SKM-1 treated with dmso at 0.1 percent for 144 hours (cell line): ENCODE results near the gene MOCS1.
"Not testable (repeated sequence)": the region's sequence is repeated elsewhere in the genome, so short reads cannot be mapped to it uniquely, and the experiment has no call there.

Source experiments
- DNase-seq: peaks from one replicate; lab custom pipeline; 2025; ENCODE audit not compliant: unreplicated experiment; lab: John Stamatoyannopoulos, UW

MOCS1 gene

DNA sequence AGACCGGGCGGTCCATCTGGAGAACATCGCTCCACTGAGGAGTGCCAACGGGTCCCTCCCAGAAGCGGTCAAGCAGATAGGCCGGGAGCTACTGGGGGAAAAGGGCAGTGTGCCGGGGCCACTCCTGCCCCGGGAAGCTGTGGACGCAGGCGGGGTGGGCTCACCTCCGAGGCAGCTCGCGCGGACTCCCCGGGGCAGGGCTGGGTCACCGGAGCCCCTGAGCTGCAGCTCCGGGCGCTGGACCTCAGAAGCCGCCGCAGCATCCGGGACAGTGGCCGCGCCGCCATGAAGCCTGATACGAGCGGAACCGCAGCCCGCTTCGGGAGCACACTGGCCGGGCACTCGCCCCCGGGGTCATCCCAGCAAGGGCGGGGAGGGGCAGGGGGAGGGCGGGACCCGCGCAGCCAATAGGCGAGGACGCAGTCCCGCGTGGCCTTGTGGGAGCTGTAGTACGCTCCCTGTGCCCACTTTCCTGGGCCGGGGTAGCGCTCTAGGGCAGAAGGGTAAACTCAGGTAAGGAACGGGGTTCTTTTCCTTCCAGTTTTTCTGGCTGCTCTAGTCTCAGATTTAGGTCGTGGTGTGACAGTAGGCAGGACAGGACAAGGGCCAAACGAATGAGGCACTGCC lies at the start of gene MOCS1:
MOCS1 (minus strand) TSS at position 332 of the 627 bp plus-strand sequence; CDS start at position 287, 45 bp downstream.
- peak; percentile 59 for DNase-seq

DNA sequence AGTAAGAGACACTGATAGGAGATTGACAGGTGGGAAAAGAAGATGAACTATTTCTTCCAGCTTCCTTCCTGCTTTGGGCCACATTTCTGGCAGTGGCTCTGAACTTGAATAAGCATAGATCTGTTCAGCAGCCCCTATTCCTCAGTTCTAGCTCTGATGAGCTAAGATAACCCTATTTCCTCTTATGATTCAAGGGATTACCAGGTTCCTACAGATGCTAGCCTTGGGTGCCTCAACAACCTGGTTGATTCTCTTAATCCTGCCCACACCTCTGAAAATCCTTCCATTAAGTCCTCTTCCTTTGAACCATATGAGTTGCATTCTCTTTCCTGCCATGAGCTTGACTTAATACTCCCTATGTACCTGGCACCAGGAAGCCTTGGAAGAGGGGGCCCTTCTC lies 49.8 kb upstream of the MOCS1 start:
- DNase-seq = no peak

DNA sequence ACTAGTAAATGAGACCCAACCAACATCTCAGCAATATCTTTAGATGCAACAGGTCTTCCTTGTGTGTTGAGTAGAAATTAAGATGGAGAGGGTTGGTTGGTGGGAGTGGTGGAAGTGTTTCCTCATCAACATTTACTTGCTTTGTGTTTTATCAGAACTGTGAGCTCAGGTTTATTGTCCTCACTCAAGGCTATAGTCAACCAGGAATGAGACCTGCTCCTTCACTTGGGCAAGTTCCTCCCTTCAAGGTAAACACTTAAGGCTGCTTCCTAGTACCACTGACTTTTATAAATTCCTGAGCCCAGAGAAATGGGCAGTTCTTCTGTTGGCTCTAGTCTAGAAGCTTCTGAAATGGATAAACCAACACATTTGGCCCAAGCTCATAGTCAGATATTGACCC lies 48.9 kb upstream of the MOCS1 start:
- no peak for DNase-seq

DNA sequence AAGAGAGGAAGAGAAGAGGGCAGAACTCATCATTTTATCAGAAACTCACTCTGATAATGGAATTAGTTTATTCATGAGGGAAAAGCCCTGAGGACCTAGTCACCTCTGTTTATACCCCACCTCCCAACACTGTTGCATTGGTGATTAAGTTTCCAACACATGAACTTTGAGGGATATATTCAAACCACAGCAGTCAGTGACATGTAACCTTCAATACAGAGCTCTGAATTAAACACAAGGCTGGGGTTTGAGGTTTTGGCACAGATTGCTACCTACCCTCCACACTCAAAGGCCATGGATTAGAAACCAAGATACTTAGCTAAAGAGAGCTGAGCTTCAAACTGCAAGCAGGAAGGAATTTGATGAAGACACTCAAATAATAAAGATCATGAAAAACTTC lies 48.5 kb upstream of the MOCS1 start:
- no peak for DNase-seq

DNA sequence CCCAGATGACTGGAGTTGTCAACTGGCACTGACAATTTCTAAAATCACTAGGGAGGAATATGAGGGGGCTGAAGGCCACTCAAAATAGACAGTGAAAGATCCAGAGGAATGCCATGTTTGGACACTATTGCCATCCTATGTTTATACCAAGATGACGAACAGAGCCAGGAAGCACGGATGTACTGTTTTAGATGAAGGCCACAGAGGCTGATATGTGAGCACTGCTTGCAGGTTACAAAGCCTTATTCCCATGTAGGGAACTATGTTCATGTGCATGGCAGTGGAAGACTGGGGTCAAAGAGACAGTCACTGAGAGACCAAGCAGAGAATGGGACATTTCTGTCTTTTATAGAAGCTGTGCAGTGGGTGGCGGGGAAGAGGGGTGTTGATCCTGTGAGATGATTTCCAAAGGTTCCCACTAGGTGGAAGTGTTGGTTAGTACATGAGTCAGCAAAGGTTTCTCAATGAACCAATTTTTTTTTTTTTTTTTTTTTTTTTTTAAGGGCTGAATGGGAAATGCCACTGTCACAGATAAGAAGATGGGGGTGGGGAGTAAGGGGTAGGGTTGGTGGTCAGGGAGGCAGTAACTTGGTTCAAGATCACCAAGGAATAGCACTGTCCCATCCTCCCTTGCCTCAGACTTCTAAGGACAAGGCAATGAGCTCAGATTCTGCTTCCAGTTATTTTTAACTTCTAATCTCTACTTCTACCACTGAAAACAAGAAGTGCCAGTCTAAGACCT lies 46.7 kb upstream of the MOCS1 start:
- peak; percentile 42 for DNase-seq

- no peak for DNase-seq
These were observed 45.4 kb upstream of the MOCS1 start for GRCh38 chr6:39979461-39980328.

DNA sequence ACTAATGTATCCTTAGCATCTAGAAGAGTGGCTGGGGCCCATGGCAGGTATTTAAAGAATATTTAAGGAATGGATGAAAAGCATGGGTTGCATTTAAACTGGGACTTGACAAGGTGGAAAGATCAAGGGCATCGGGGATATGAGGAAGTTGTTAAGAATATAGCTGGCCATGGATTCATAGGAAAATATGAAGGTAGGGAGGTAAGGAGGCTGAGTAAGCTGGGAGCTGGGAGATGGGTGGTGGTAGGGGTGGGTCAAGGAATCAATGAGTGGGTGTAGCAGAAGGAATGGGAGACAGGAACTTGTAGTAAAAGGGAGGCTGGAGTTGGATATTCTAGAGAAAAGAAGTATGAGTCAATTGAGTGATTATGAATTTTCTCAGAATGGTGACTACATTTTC lies 44.0 kb upstream of the MOCS1 start:
- no peak for DNase-seq

DNA sequence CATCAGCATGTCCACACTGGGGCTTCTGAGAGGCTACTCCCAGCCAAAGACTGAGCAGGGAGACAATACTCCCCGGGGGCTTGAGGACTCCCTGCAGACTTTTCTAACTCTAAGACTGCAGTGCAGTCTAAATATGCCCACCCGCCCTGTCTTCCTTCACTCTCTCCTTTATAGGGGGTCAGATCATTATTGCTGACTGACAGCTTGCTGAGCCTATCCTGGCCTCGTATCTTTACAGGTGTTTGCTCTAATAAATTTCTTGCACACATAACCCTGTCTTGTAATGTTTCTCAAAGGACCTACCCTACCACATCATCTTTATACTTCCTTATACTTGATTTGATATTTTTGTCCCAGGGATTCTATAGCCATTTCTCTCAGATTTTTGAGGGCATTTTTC lies 39.4 kb upstream of the MOCS1 start:
- DNase-seq = no peak

DNA sequence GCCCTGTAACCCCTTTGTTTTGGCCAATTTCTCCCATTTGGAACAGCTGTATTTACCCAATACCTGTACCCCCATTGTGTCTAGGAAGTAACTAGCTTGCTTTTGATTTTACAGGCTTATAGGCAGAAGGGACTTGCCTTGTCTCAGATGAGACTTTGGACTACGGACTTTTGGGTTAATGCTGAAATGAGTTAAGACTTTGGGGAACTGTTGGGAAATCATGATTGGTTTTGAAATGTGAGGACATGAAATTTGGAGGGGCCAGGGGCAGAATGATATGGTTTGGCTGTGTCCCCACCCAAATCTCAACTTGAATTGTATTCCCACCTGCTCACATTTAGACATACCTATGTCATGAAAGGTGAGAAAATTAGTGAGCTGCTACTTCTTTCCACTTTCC lies 38.5 kb upstream of the MOCS1 start:
- not testable (repeated sequence) for DNase-seq

DNA sequence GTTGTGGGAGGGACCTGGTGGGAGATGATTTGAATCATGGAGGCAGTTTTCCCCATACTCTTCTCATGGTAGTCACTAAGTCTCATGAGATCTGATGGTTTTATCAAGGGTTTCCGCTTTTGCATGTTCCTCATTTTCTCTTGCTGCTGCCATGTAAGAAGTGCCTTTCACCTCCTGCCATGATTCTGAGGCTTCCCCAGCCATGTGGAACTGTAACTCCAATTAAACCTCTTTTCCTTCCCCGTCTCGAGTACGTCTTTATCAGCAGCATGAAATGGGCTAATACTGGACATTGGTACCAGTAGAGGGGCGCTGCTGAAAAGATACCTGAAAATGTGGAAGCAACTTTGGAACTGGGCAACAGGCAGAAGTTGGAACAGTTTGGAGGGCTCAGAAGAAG lies 36.9 kb upstream of the MOCS1 start:
- not testable (repeated sequence) for DNase-seq

- DNase-seq = no peak
These were observed 31.5 kb upstream of the MOCS1 start for GRCh38 chr6:39965751-39966150.

DNA sequence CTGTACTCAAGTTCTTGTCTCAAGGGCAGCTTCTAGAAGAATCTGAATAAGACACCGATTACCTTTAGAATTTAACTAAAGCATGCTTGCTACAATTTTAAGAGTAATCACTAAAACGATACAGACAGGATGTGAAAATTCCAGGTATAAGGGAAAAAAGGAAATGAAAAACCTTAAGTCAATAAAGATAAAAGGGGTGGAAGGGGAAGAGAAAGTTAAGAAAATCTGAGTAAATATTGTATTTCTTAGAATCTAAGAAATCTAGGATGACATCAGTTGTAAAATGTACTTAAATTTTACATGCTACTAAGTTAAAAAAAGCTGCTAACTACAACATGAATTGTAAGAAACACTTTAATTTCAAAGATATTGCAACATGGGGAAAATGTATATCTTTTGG lies 30.3 kb upstream of the MOCS1 start:
- no peak for DNase-seq

- no peak for DNase-seq
These were observed 29.8 kb upstream of the MOCS1 start for GRCh38 chr6:39964094-39964493.

GRCh38 chr6:39962831-39963230 lies 28.6 kb upstream of the MOCS1 start:
- no peak for DNase-seq

DNA sequence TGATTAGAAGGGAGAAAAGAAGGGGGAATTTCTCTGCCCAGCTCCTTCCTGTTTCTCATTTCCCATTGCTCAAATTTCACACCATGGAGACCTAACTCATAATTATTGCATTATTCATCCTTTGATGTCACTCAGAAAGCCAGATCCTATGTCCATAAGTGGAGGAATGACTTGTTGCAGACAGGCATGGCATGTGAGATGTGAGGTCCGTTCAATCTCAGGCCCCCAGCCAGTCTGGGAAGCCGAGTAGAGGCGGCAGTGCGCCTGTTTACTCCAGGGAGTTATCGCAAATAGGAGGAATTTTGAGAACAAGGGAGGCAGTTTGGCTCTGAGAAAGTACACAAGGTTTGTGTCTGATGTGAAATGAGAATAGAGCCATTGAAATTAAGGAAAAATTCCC lies 26.9 kb upstream of the MOCS1 start:
- DNase-seq = no peak

- DNase-seq = no peak
These were observed 24.7 kb upstream of the MOCS1 start for GRCh38 chr6:39958947-39959346.

DNA sequence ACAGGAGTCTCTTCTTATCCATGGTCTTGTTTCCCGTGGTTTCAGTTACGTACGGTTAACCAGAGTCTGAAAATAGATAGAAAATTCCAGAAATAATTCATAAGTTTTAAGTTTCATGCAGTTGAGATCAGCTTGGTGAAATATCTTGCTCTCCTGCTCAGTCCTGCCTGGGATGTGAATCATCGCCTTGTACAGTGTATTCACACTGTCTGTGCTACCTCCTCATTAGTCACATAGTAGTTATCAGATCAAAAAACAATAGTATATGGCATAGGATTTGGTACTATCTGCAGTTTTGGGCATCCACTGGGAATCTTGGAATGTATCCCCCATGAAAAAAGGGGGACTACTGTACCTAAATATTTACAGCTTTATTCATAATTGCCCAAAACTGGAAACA lies 22.7 kb upstream of the MOCS1 start:
- no peak for DNase-seq

- no peak for DNase-seq
These were observed 18.9 kb upstream of the MOCS1 start for GRCh38 chr6:39953076-39953618.

DNA sequence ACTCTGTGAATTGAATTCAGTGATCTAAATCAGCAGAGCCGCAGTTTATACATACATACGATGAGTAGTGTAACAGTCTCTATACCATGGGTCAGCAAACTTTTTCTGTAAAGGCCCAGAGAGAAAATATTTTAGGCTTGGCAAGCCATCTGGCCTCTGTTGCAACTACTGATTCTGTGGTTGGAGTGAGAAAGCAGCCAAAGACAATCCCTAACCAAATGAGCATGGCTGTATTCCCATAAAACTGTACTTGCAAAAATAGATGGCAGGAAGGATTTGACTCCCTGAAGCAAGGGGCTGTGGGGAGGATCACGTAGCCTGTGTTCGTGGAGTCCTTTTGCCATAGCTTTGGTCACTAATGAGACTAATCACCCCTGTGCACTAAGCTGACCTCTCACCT lies 17.9 kb upstream of the MOCS1 start:
- no peak for DNase-seq

GRCh38 chr6:39951716-39952115 lies 17.5 kb upstream of the MOCS1 start:
- DNase-seq = no peak

DNA sequence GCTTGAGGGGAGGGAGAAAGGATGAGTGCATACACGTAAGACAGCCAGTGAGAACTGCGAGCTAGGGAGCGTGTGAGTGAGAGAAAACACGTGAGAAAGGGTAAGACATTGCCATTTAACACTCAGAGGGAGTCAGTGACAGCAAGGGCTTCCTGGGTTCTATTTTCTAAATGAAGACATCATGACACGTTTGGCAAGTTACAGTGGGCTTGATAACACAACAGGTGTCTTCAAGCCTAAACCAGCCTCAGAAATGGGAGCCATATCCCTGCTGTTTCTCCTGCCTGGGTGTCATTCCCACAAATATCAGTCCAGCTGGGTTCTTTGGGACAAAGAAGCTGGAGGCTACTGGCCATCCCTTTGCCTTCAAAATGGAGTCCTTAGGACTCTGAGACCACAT lies 16.9 kb upstream of the MOCS1 start:
- no peak for DNase-seq
